Panc1 (cell line): ENCODE measurements around the gene C3orf70.

Experiments
- POLR2AphosphoS5 ChIP-seq: IDR thresholded peaks from 2 replicates; pipeline ENCODE4 v1.6.1; 2012; ENCODE audit warnings: mild to moderate bottlenecking, low read depth, low read length, moderate library complexity
- TF ChIP-seq, protein P1 (sequence below): fragments of 450-650 bp; IDR thresholded peaks from 2 replicates; pipeline ENCODE4 v1.5.1; 2017; ENCODE audit warnings: mild to moderate bottlenecking

- TF ChIP-seq, protein P1, sequence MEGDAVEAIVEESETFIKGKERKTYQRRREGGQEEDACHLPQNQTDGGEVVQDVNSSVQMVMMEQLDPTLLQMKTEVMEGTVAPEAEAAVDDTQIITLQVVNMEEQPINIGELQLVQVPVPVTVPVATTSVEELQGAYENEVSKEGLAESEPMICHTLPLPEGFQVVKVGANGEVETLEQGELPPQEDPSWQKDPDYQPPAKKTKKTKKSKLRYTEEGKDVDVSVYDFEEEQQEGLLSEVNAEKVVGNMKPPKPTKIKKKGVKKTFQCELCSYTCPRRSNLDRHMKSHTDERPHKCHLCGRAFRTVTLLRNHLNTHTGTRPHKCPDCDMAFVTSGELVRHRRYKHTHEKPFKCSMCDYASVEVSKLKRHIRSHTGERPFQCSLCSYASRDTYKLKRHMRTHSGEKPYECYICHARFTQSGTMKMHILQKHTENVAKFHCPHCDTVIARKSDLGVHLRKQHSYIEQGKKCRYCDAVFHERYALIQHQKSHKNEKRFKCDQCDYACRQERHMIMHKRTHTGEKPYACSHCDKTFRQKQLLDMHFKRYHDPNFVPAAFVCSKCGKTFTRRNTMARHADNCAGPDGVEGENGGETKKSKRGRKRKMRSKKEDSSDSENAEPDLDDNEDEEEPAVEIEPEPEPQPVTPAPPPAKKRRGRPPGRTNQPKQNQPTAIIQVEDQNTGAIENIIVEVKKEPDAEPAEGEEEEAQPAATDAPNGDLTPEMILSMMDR = no peak
- no peak for TF ChIP-seq POLR2AphosphoS5
Measured at GRCh38 chr3:185188816-185189215, 36.0 kb upstream of the C3orf70 start.
